Kidney (tissue), 22 donors: ENCODE results near the gene GPRC6A. TPM values are rescaled to one million over a fixed set of nuclear protein-coding genes. Genes with fewer than 3 reads are reported as not detected.

Source experiments
- DNase-seq, 5 donors: peaks; one replicate each; pipeline ENCODE4 v3.0.0-alpha.2; 2013 to 2020
- FAIRE-seq: peaks from 2 replicates; lab custom pipeline; 2012; peaks lifted over from hg19 to GRCh38; lab: Jason Lieb, UNC
- H3K27ac ChIP-seq, 2 donors: one replicate each; pipeline ENCODE4 v1.7.0; 2013; ENCODE audit warnings: low read depth in 2 of 2, low read length in 2 of 2, inconsistent platforms in 1 of 2
- H3K27me3 ChIP-seq: one replicate; pipeline ENCODE4 v1.7.1; 2013; ENCODE audit warnings: low read length, inconsistent platforms; ENCODE audit not compliant: control insufficient read depth, insufficient read depth
- H3K36me3 ChIP-seq, 3 donors: one replicate each; pipeline versions ENCODE4 v1.7.0 to v1.7.1; 2013; ENCODE audit warnings: low read length in 3 of 3, control low read depth in 1 of 3, inconsistent platforms in 1 of 3; ENCODE audit not compliant: insufficient read depth in 3 of 3, control insufficient read depth in 2 of 3
- H3K4me1 ChIP-seq, 3 donors: one replicate each; pipeline versions ENCODE4 v1.7.0 to v1.7.1; 2013; ENCODE audit warnings: low read length in 3 of 3, inconsistent platforms in 1 of 3, low read depth in 1 of 3; ENCODE audit not compliant: control insufficient read depth in 2 of 3, insufficient read depth in 2 of 3
- H3K4me3 ChIP-seq, 3 donors: one replicate each; pipeline versions ENCODE4 v1.7.0 to v1.8.1; 2013; ENCODE audit warnings: low read length in 3 of 3, control low read depth in 1 of 3, inconsistent platforms in 1 of 3
- H3K9ac ChIP-seq, 3 donors: one replicate each; pipeline versions ENCODE4 v1.7.0 to v1.7.1; 2013; ENCODE audit warnings: low read length in 3 of 3, control low read depth in 1 of 3, inconsistent platforms in 1 of 3
- H3K9me3 ChIP-seq, 3 donors: one replicate each; pipeline versions ENCODE4 v1.7.0 to v1.7.1; 2013; ENCODE audit warnings: low read length in 3 of 3, control low read depth in 1 of 3, inconsistent platforms in 1 of 3; ENCODE audit not compliant: control insufficient read depth in 2 of 3, insufficient read depth in 1 of 3
- intact Hi-C: fragments of 100-400 bp; cut with DNase I; formaldehyde crosslinking; loops from one replicate; pipeline ENCODE4 v1.11.1; 2022
- long read RNA-seq, 10 donors: library from polyadenylated mRNA in 1 of 10; unstranded in 1 of 10; transcript quantifications; one replicate each; pipeline ENCODE4 v2.0.0 and lab custom pipeline, GENCODE V29; 2021 to 2026
- polyA plus RNA-seq: library from polyadenylated mRNA; stranded (reverse); fragments of 350-450 nt; fragmentation: Illumina TruSeq; extraction: RNeasy Lipid Tissue Mini Kit (QIAGEN cat#74804); gene quantifications from one replicate; pipeline ENCODE4 v1.2.3, GENCODE V29; 2014; ENCODE audit warnings: low read depth, low replicate concordance; ENCODE audit not compliant: insufficient read depth
- total RNA-seq: library from RNA; stranded (reverse); fragmentation: NEBNext Ultra II Directional; extraction: Animal tissue kit (Norgen Biotek cat#: 25700); gene quantifications from one replicate; pipeline ENCODE4 v1.2.1, GENCODE V29; 2021
- TF ChIP-seq, protein P1 (sequence below): IDR thresholded peaks from 3 replicates; pipeline ENCODE4 v1.5.1; 2012; ENCODE audit warnings: mild to moderate bottlenecking, moderate library complexity, borderline replicate concordance; ENCODE audit not compliant: insufficient read depth; ENCODE audit errors: extremely low read depth
- donor health status: control.
- donor health status: control.
- donor health status: control.
- donor health status: control.
- donor health status: control.
- donor health status: DM: yes; HTN: yes; CAD: no.
- donor health status: Normal renal cell carcinoma (clear cell type).

GPRC6A gene
- total RNA-seq = not detected
- polyA plus RNA-seq = 0.73 TPM
- long read RNA-seq, donor 1 = 0 reads
- long read RNA-seq, donor 2 = 0 reads
- long read RNA-seq, donor 3 = 0 reads
- long read RNA-seq, donor 4 = 0 reads
- long read RNA-seq, donor 5 = 0 reads
- long read RNA-seq, donor 6 = 0 reads
- long read RNA-seq, donor 7 = 0 reads
- long read RNA-seq, donor 8 = 0 reads
- long read RNA-seq, donor 9 = 0 reads
- long read RNA-seq, donor 10 = 0 reads

- no peak for DNase-seq
- H3K4me3 ChIP-seq = no peak within 1 kb of the TSS
- H3K36me3 ChIP-seq = no peaks in the 10 kb centered on the region
- H3K27ac ChIP-seq = no peak within 1 kb of the TSS
- no peaks in the 10 kb centered on the region for H3K4me1 ChIP-seq
- intact Hi-C loops = no loop called here
- H3K27me3 ChIP-seq = no peaks in the 10 kb centered on the region
- no peak for FAIRE-seq
- H3K9me3 ChIP-seq = peaks cover 0 to 5% (median 2%) of the 10 kb centered on the region in 3 donors
- TF ChIP-seq, protein P1, sequence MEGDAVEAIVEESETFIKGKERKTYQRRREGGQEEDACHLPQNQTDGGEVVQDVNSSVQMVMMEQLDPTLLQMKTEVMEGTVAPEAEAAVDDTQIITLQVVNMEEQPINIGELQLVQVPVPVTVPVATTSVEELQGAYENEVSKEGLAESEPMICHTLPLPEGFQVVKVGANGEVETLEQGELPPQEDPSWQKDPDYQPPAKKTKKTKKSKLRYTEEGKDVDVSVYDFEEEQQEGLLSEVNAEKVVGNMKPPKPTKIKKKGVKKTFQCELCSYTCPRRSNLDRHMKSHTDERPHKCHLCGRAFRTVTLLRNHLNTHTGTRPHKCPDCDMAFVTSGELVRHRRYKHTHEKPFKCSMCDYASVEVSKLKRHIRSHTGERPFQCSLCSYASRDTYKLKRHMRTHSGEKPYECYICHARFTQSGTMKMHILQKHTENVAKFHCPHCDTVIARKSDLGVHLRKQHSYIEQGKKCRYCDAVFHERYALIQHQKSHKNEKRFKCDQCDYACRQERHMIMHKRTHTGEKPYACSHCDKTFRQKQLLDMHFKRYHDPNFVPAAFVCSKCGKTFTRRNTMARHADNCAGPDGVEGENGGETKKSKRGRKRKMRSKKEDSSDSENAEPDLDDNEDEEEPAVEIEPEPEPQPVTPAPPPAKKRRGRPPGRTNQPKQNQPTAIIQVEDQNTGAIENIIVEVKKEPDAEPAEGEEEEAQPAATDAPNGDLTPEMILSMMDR = no peak
- no peak within 1 kb of the TSS for H3K9ac ChIP-seq
Observed at GRCh38 chr6:116828983-116829382, at the start of gene GPRC6A. Gene GPRC6A (minus strand): TSS chr6:116829083. CDS start chr6:116829013, 70 bp downstream.

DNA sequence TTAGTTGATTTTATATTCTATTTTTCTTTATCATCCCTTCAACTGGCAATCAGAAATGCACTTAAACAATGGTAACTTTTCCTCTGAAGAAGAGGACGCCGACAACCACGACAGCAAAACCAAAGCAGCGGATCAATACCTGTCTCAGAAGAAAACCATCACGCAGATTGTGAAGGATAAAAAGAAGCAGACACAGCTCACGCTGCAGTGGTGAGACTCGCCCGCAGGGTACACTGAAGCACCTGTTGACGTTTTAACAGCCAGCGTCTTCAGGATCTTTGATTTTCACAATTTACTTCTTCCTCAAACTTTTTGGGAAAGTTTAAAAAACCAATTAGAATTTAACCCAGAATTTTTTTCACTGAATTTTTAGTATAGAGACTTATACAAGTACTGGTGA, 48.9 kb upstream of the GPRC6A start:
- H3K27me3 ChIP-seq = peaks cover 24% of the 10 kb centered on the region
- H3K4me1 ChIP-seq = no peaks in the 10 kb centered on the region
- no peak overlapping the region for H3K9ac ChIP-seq
- no peaks in the 10 kb centered on the region for H3K36me3 ChIP-seq
- peak in 2 of 5 donors; percentile 2 to 30 for DNase-seq
- intact Hi-C loops = no loop called here
- TF ChIP-seq, protein P1 = no peak
- H3K27ac ChIP-seq = no peak overlapping the region
- H3K4me3 ChIP-seq = no peak overlapping the region
- H3K9me3 ChIP-seq = no peaks in the 10 kb centered on the region
- FAIRE-seq = no peak

DNA sequence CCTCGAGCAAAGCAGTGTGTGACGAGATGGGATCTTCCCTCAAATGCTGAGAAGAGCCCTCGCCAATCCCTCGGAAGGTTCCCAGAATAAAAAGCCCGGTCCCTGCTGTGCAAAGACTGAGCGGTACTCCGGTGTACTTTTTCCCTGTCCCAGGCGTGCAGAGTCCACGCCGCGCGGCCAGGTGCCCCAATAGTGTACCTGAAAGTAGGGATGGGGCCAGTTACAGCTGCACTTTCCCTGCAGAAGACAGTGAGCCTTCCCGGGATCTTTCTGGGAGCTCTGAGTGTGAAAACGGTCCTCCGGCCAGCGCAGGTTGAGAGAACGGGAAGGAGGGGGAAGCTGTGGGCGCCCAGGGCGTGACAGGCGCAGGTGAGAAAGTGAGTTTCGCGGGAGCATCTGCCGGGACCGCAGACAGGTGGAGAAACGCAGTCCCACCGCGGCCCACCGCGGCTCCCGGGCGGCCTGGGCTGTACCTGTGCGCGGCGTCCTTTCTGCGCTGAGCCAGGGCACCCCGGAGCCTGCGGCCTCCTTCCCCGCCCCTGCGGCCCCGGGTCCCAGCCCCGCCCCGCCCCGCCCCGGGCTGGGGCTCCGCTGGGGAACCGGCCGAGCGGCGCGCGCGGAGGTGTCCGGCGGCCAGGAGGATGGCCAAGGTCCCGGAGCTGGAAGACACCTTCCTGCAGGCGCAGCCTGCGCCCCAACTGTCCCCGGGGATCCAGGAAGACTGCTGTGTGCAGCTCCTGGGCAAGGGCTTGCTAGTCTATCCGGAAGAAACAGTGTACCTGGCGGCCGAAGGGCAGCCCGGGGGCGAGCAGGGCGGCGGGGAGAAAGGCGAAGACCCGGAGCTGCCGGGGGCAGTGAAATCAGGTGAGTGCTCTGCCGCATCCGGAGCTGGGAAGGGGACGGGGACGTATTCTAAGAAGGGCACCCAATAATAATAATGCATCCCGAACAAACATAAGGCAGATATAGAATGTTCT, 48.0 kb upstream of the GPRC6A start, which contains the start of gene RFX6:
RFX6 (plus strand) TSS at position 608 of the 977 bp plus-strand sequence; CDS start at position 642, 34 bp downstream.
- intact Hi-C loops = no loop called here
- H3K9me3 ChIP-seq = no peaks in the 10 kb centered on the region
- DNase-seq (peak; percentile 12 to 68 (median 30)), FAIRE-seq (no peak)
- H3K27me3 ChIP-seq = peaks cover 24% of the 10 kb centered on the region
- H3K36me3 ChIP-seq = no peaks in the 10 kb centered on the region
- no peak within 1 kb of the TSS for H3K9ac ChIP-seq
- no peak within 1 kb of the TSS for H3K4me3 ChIP-seq
- no peaks in the 10 kb centered on the region for H3K4me1 ChIP-seq
- TF ChIP-seq, protein P1 = no peak
- H3K27ac ChIP-seq = no peak within 1 kb of the TSS
